Calu3 (cell line): ENCODE measurements around the gene NFIL3. TPM values are rescaled to one million over a fixed set of nuclear protein-coding genes. Genes with fewer than 3 reads are reported as not detected.

Experiments used
- BruUV-seq: library from RNA; stranded (reverse); fragments of 400-500 nt; replicated peaks from 2 replicates; lab custom pipeline; 2021; lab: Mats Ljungman, UMichigan
- CTCF ChIA-PET: fragments of 300-600 bp; sonication (Branson Sonifier 250); formaldehyde crosslinking; loops from one replicate; lab custom pipeline; 2022; ENCODE audit warnings: antibody characterized with exemption; lab: Charles Lee
- DNase-seq: peaks from one replicate; pipeline ENCODE4 v3.0.0; 2022
- H3K27ac Mint-ChIP-seq: one replicate; pipeline ENCODE4 v1.8.0; 2022; ENCODE audit warnings: mixed read lengths; ENCODE audit not compliant: unreplicated experiment
- H3K27me3 Mint-ChIP-seq: one replicate; pipeline ENCODE4 v1.8.0; 2022; ENCODE audit warnings: mixed read lengths; ENCODE audit not compliant: unreplicated experiment
- H3K36me3 Mint-ChIP-seq: one replicate; pipeline ENCODE4 v1.8.0; 2022; ENCODE audit warnings: mild to moderate bottlenecking, moderate library complexity, mixed read lengths; ENCODE audit not compliant: insufficient read depth, unreplicated experiment
- H3K4me1 Mint-ChIP-seq: one replicate; pipeline ENCODE4 v1.8.0; 2022; ENCODE audit warnings: mild to moderate bottlenecking, low read depth, mixed read lengths; ENCODE audit not compliant: unreplicated experiment
- H3K4me3 Mint-ChIP-seq: one replicate; pipeline ENCODE4 v1.8.0; 2022; ENCODE audit warnings: mild to moderate bottlenecking, low read depth, moderate library complexity, mixed read lengths; ENCODE audit not compliant: unreplicated experiment
- H3K9me3 Mint-ChIP-seq: one replicate; pipeline ENCODE4 v1.8.0; 2022; ENCODE audit warnings: low read depth, mixed read lengths; ENCODE audit not compliant: unreplicated experiment
- CTCF ChIP-seq: fragments of 200-600 bp; IDR thresholded peaks from one replicate; pipeline ENCODE4 v1.8.0; 2022; ENCODE audit warnings: antibody characterized with exemption; ENCODE audit not compliant: unreplicated experiment
- intact Hi-C: fragments of 100-400 bp; cut with micrococcal nuclease; formaldehyde crosslinking; loops from one replicate; pipeline ENCODE4 v1.10.0; 2022; ENCODE audit not compliant: unreplicated experiment
- total RNA-seq: library from RNA; stranded (reverse); gene quantifications from 2 replicates; pipeline ENCODE4 v1.2.3, GENCODE V29; 2022

Gene NFIL3
- total RNA-seq, 1 experiment from 2014 or later = 13.3 TPM

GRCh38 chr9:91420501-91421127, 3.0 kb downstream of the NFIL3 start:
- no TSS peak for BruUV-seq
- Mint-ChIP-seq H3K27ac (peak overlapping the region; percentile 93), H3K36me3 (peaks cover 52% of the 10 kb centered on the region), H3K9me3 (no peaks in the 10 kb centered on the region), H3K27me3 (no peaks in the 10 kb centered on the region), H3K4me3 (peak overlapping the region; percentile 96), H3K4me1 (peaks cover 35% of the 10 kb centered on the region)
- TF ChIP-seq CTCF = no peak
- DNase-seq = no peak
- CTCF ChIA-PET = no interaction called here
- intact Hi-C loops = loop anchor here (5.0 to 10.0 kb wide), 2 partner anchors 66 to 223 kb away; no protein-coding TSS in a partner anchor

DNA sequence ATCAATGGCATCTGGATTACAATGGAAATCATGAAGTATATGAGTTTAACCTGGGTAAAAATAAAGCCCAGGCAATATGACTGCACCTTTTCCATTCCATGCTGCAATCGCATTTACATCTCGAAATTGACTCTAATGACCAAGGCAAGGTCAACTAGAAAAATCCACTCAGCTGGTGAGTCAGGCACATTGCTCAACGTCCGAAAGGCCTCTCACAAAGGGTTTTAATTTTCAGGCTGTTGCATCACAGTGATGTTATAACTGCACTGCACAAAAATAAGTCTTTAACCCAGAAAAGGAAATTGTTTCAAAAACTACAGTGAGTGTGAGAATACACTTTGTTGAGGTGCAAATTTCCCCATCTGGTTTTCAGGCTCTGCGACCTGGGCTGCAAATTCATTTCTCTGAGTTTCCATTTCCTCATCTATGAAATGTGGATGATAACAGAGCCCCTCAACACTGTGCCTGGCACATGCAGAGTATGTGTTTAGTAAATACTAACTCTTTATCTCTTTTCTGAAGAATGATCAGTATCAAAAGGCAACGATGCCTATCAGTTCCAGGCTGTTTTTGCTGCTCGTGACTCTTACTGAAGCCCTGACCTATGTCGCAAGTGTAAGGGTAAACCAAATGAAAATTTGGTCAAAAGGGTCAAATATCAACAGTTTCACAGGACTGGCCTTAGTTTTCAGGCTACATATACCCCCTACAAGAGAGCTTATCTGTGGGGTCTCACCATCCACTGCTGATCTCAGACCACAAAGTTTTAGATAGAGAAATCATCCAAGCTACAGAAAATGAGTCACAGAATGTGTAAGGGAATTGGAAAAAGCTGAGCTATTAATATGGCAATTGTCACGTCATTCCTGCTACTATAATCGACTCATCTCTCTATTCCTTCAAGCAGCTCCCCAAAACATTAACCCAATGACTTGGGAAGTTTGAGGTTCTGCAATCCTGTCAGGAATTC, 4.1 kb downstream of the NFIL3 start:
- H3K27me3 Mint-ChIP-seq = no peaks in the 10 kb centered on the region
- TF ChIP-seq CTCF = no peak
- peak; percentile 50 for DNase-seq
- peak overlapping the region; percentile 96 for H3K4me3 Mint-ChIP-seq
- intact Hi-C loops = loop anchor here (5.0 to 10.0 kb wide), 2 partner anchors 65 to 222 kb away; no protein-coding TSS in a partner anchor
- no TSS peak for BruUV-seq
- H3K4me1 Mint-ChIP-seq = peaks cover 27% of the 10 kb centered on the region
- peak overlapping the region; percentile 93 for H3K27ac Mint-ChIP-seq
- peaks cover 43% of the 10 kb centered on the region for H3K36me3 Mint-ChIP-seq
- H3K9me3 Mint-ChIP-seq = no peaks in the 10 kb centered on the region
- CTCF ChIA-PET = interaction anchor here (0.6 to 0.7 kb wide), 2 partner anchors 22 to 1114 kb away, joined by 3 read pairs; no protein-coding TSS in a partner anchor

DNA sequence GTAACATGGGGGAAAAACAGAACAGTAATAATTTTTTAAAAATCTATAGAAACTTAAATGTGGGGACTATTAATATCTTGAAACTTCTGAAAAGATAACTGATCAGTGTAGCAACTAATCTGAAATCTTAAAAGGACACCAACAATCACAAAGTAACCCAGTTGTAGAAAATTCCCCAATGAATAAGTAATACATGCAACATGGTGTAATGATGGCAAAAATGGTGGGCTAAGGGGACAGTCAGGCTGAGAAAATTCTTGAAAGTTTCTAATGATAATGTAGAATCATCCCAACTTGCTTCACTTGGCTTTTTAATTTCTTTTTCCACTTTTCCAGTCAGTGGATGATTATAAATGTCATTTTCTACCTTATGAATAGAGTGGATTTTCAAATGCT, 5.4 kb downstream of the NFIL3 start:
- Mint-ChIP-seq H3K27me3 (no peaks in the 10 kb centered on the region), H3K27ac (no peak overlapping the region), H3K9me3 (no peaks in the 10 kb centered on the region), H3K4me3 (no peak overlapping the region), H3K4me1 (peaks cover 27% of the 10 kb centered on the region), H3K36me3 (peaks cover 35% of the 10 kb centered on the region)
- no TSS peak for BruUV-seq
- TF ChIP-seq CTCF = no peak
- CTCF ChIA-PET = no interaction called here
- intact Hi-C loops = no loop called here
- no peak for DNase-seq

GRCh38 chr9:91417602-91418214, 5.9 kb downstream of the NFIL3 start:
- peaks cover 27% of the 10 kb centered on the region for H3K4me1 Mint-ChIP-seq
- no peak for TF ChIP-seq CTCF

More at GRCh38 chr9:91417602-91418214, 5.9 kb downstream of the NFIL3 start:
- DNase-seq = no peak
- CTCF ChIA-PET = no interaction called here
- H3K27ac Mint-ChIP-seq = peak overlapping the region; percentile 50
- H3K36me3 Mint-ChIP-seq = peaks cover 30% of the 10 kb centered on the region
- intact Hi-C loops = no loop called here
- BruUV-seq = no TSS peak
- no peaks in the 10 kb centered on the region for H3K9me3 Mint-ChIP-seq
- H3K4me3 Mint-ChIP-seq = no peak overlapping the region
- no peaks in the 10 kb centered on the region for H3K27me3 Mint-ChIP-seq
